Liver (tissue), 9 donors: Measurements from ENCODE around the gene PPP2R2C. TPM values are rescaled to one million over a fixed set of nuclear protein-coding genes. Genes with fewer than 3 reads are reported as not detected.

ENCODE experiments used
- DNase-seq: peaks from one replicate; pipeline ENCODE4 v3.0.0-alpha.2; 2017; ENCODE audit warnings: low spot score
- H3K27ac ChIP-seq, 2 donors: one replicate each; pipeline ENCODE4 v1.7.0; 2013; ENCODE audit warnings: inconsistent platforms in 2 of 2, low read length in 2 of 2, control low read depth in 1 of 2, low read depth in 1 of 2, mild to moderate bottlenecking in 1 of 2
- H3K27me3 ChIP-seq, 4 donors: one replicate each; pipeline versions ENCODE4 v1.6.1 to v1.7.0; 2013; ENCODE audit warnings: low read length in 3 of 4, inconsistent platforms in 1 of 4, mild to moderate bottlenecking in 1 of 4, moderate library complexity in 1 of 4; ENCODE audit not compliant: control insufficient read depth in 4 of 4, insufficient read depth in 4 of 4
- H3K36me3 ChIP-seq, 4 donors: one replicate each; pipeline versions ENCODE4 v1.6.1 to v1.7.0; 2013; ENCODE audit warnings: low read length in 3 of 4, mild to moderate bottlenecking in 3 of 4, low read depth in 1 of 4, moderate library complexity in 1 of 4; ENCODE audit not compliant: control insufficient read depth in 4 of 4, insufficient read depth in 3 of 4
- H3K4me1 ChIP-seq, 4 donors: one replicate each; pipeline versions ENCODE4 v1.6.1 to v1.7.0; 2013; ENCODE audit warnings: low read length in 3 of 4, mild to moderate bottlenecking in 3 of 4, moderate library complexity in 1 of 4; ENCODE audit not compliant: control insufficient read depth in 4 of 4, insufficient read depth in 4 of 4
- H3K4me3 ChIP-seq, 3 donors: one replicate each; pipeline versions ENCODE4 v1.6.1 to v1.7.0; 2013; ENCODE audit warnings: low read length in 3 of 3, control low read depth in 1 of 3, low read depth in 1 of 3, mild to moderate bottlenecking in 1 of 3
- H3K9ac ChIP-seq, 2 donors: one replicate each; pipeline ENCODE4 v1.7.0; 2013; ENCODE audit warnings: low read length in 2 of 2, mild to moderate bottlenecking in 2 of 2, moderate library complexity in 2 of 2, control low read depth in 1 of 2, low read depth in 1 of 2
- H3K9me3 ChIP-seq, 4 donors: one replicate each; pipeline versions ENCODE4 v1.6.1 to v1.7.0; 2013; ENCODE audit warnings: low read length in 3 of 4; ENCODE audit not compliant: control insufficient read depth in 4 of 4
- ATF3 ChIP-seq: IDR thresholded peaks from 2 replicates; pipeline ENCODE4 v1.6.1; 2016; ENCODE audit warnings: antibody characterized with exemption
- CTCF ChIP-seq: fragments of 150-350 bp; IDR thresholded peaks from 2 replicates; pipeline ENCODE4 v1.5.1; 2017; ENCODE audit warnings: improper control_type of control experiment, low read depth, low read length; ENCODE audit not compliant: missing input control
- EGR1 ChIP-seq, 2 donors: IDR thresholded peaks; 2 replicates each; pipeline ENCODE4 v1.6.1; 2016 to 2018; ENCODE audit warnings: antibody characterized with exemption in 2 of 2, low read depth in 2 of 2
- FOXA1 ChIP-seq: IDR thresholded peaks from 2 replicates; pipeline ENCODE4 v1.6.1; 2016; ENCODE audit warnings: antibody characterized with exemption
- FOXA2 ChIP-seq: IDR thresholded peaks from 2 replicates; pipeline ENCODE4 v1.6.1; 2016; ENCODE audit warnings: antibody characterized with exemption
- GABPA ChIP-seq, 2 donors: IDR thresholded peaks in 1 of 2; conservative IDR thresholded peaks in 1 of 2; 2 replicates each; pipeline ENCODE4 v1.6.1; 2016; ENCODE audit warnings: antibody characterized with exemption in 2 of 2, mild to moderate bottlenecking in 1 of 2, moderate library complexity in 1 of 2
- HNF4A ChIP-seq, 2 donors: conservative IDR thresholded peaks; 2 replicates each; pipeline ENCODE4 v1.6.1; 2016; ENCODE audit warnings: antibody characterized with exemption in 2 of 2, mild to moderate bottlenecking in 2 of 2
- HNF4G ChIP-seq: IDR thresholded peaks from 2 replicates; pipeline ENCODE4 v1.6.1; 2016; ENCODE audit warnings: antibody characterized with exemption
- JUND ChIP-seq, 2 donors: IDR thresholded peaks; 2 replicates each; pipeline ENCODE4 v1.6.1; 2016; ENCODE audit warnings: antibody characterized with exemption in 2 of 2
- MAX ChIP-seq: IDR thresholded peaks from 2 replicates; pipeline ENCODE4 v1.6.1; 2016; ENCODE audit warnings: antibody characterized with exemption
- NR2F2 ChIP-seq: IDR thresholded peaks from 2 replicates; pipeline ENCODE4 v1.6.1; 2016; ENCODE audit warnings: antibody characterized with exemption
- RAD21 ChIP-seq, 2 donors: IDR thresholded peaks; 2 replicates each; pipeline ENCODE4 v1.6.1; 2016; ENCODE audit warnings: antibody characterized with exemption in 2 of 2, mild to moderate bottlenecking in 2 of 2
- REST ChIP-seq: IDR thresholded peaks from 2 replicates; pipeline ENCODE4 v1.6.1; 2016; ENCODE audit warnings: antibody characterized with exemption, mild to moderate bottlenecking
- RXRA ChIP-seq, 2 donors: IDR thresholded peaks; 2 replicates each; pipeline ENCODE4 v1.6.1; 2017 to 2018; ENCODE audit warnings: antibody characterized with exemption in 2 of 2, mild to moderate bottlenecking in 1 of 2
- SP1 ChIP-seq: IDR thresholded peaks from 2 replicates; pipeline ENCODE4 v1.6.1; 2018; ENCODE audit warnings: antibody characterized with exemption, mild to moderate bottlenecking
- TAF1 ChIP-seq: conservative IDR thresholded peaks from 2 replicates; pipeline ENCODE4 v1.6.1; 2016; ENCODE audit warnings: antibody characterized with exemption, mild to moderate bottlenecking
- ZBTB33 ChIP-seq: IDR thresholded peaks from 2 replicates; pipeline ENCODE4 v1.6.1; 2016; ENCODE audit warnings: antibody characterized with exemption
- WGBS: extraction: QIAGEN DNeasy Blood & Tissue Kit; methylation state at CpG from one replicate; pipeline ENCODE4 v1.1.7; 2013; 5-methylcytosine and 5-hydroxymethylcytosine counted together
- polyA plus RNA-seq, 2 donors: library from polyadenylated mRNA; stranded (reverse) in 1 of 2; unstranded in 1 of 2; fragments of 200-250 nt in 1 of 2; fragments of >200 nt in 1 of 2; fragmentation: Nextera tagmentation in 1 of 2; extraction: Ambion mirVana in 1 of 2; gene quantifications; one replicate each; pipeline versions ENCODE4 v1.2.1 to v1.2.3, GENCODE V29; 2013 to 2015
- total RNA-seq, 2 donors: library from RNA; depleted of rRNA; stranded (reverse); fragments of >200 nt; gene quantifications; one replicate each; pipeline ENCODE4 v1.2.3, GENCODE V29; 2014
- donor health status: healthy.
- donor health status: healthy.
- donor health status: healthy.
- donor health status: healthy.
- donor health status: healthy.

The PPP2R2C gene
- total and polyA plus RNA-seq, 4 donors = under 0.01 to 0.01 TPM; not detected in 2

GRCh38 chr4:6509587-6509986 is 37.2 kb upstream of the PPP2R2C start:
- H3K27me3 ChIP-seq = peaks cover 0 to 3% (median 0%) of the 10 kb centered on the region in 4 donors
- H3K9me3 ChIP-seq = peaks cover 2 to 19% (median 6%) of the 10 kb centered on the region in 4 donors
- no peak overlapping the region for H3K9ac ChIP-seq
- no peaks in the 10 kb centered on the region for H3K36me3 ChIP-seq
- H3K27ac ChIP-seq = no peak overlapping the region
- TF ChIP-seq ATF3 (no peak), SP1 (no peak), ZBTB33 (no peak), EGR1 (IDR thresholded peaks at IDR 0.05; ENCODE audit: low read depth in 2 of 2) (no peak), RAD21 (IDR thresholded peaks at IDR 0.05) (no peak), MAX (no peak), REST (no peak), JUND (IDR thresholded peaks at IDR 0.05) (no peak), TAF1 (no peak), CTCF (no peak)
- 68% methylated on average over 7 of the region's 7 CpGs for WGBS
- no peak overlapping the region for H3K4me3 ChIP-seq
- DNase-seq = no peak
- no peaks in the 10 kb centered on the region for H3K4me1 ChIP-seq

GRCh38 chr4:6507345-6507744 is 34.9 kb upstream of the PPP2R2C start:
- WGBS = 78% methylated on average over 4 of the region's 4 CpGs
- no peak overlapping the region for H3K27ac ChIP-seq
- H3K36me3 ChIP-seq = no peaks in the 10 kb centered on the region
- H3K9ac ChIP-seq = no peak overlapping the region
- DNase-seq = peak; percentile 26
- no peak overlapping the region for H3K4me3 ChIP-seq
- TF ChIP-seq ATF3 = no peak
- no peak for TF ChIP-seq REST
- no peak for TF ChIP-seq RXRA (IDR thresholded peaks at IDR 0.05)
- no peak for TF ChIP-seq FOXA1
- TF ChIP-seq GABPA (IDR thresholded peaks at IDR 0.05 in 1 of 2, conservative IDR thresholded peaks at IDR 0.05 in 1 of 2) = no peak
- no peak for TF ChIP-seq HNF4A (conservative IDR thresholded peaks at IDR 0.05)
- no peak for TF ChIP-seq JUND (IDR thresholded peaks at IDR 0.05)
- no peak for TF ChIP-seq MAX
- no peak for TF ChIP-seq TAF1
- no peak for TF ChIP-seq RAD21 (IDR thresholded peaks at IDR 0.05)
- no peak for TF ChIP-seq SP1
- TF ChIP-seq NR2F2 = no peak
- no peak for TF ChIP-seq FOXA2
- TF ChIP-seq HNF4G = no peak
- peaks cover 0 to 3% (median under 1%) of the 10 kb centered on the region in 4 donors for H3K27me3 ChIP-seq
- peaks cover 7 to 27% (median 9%) of the 10 kb centered on the region in 4 donors for H3K9me3 ChIP-seq
- no peaks in the 10 kb centered on the region for H3K4me1 ChIP-seq
